HK-2 (cell line): ENCODE measurements around the gene ADAM12.
"Not testable (repeated sequence)": the region's sequence is repeated elsewhere in the genome, so short reads cannot be mapped to it uniquely, and the experiment has no call there.

ENCODE experiments used
- DNase-seq: peaks from one replicate; pipeline ENCODE4 v3.0.0-alpha.2; 2018; ENCODE audit not compliant: unreplicated experiment

ADAM12 gene

GRCh38 chr10:125982260-125982948 is 405.9 kb downstream of the ADAM12 start:
- peak; percentile 45 for DNase-seq

GRCh38 chr10:125980521-125981035 is 407.7 kb downstream of the ADAM12 start:
- DNase-seq, result no peak

- no peak for DNase-seq
Measured at GRCh38 chr10:125979976-125980375, 408.3 kb downstream of the ADAM12 start.

GRCh38 chr10:125976960-125977605 is 411.2 kb downstream of the ADAM12 start:
- DNase-seq, result no peak

GRCh38 chr10:125970077-125970630 is 418.1 kb downstream of the ADAM12 start:
- DNase-seq, result not testable (repeated sequence)

GRCh38 chr10:125967533-125967932 is 420.7 kb downstream of the ADAM12 start:
- no peak for DNase-seq

- no peak for DNase-seq
Measured at GRCh38 chr10:125964558-125964957, 423.7 kb downstream of the ADAM12 start.
